Mesodermal cell (in vitro differentiated cells): ENCODE measurements around the gene NMNAT1.
"Not testable (repeated sequence)": the region's sequence is repeated elsewhere in the genome, so short reads cannot be mapped to it uniquely, and the experiment has no call there.

Experiments used
- H3K27ac ChIP-seq: 2 replicates; pipeline ENCODE4 v1.7.0; 2013; ENCODE audit warnings: mild to moderate bottlenecking, low read depth, low read length, moderate library complexity; ENCODE audit not compliant: severe bottlenecking
- H3K36me3 ChIP-seq: 2 replicates; pipeline ENCODE4 v1.7.1; 2013; ENCODE audit warnings: mild to moderate bottlenecking, low read length, moderate library complexity; ENCODE audit not compliant: control insufficient read depth, insufficient read depth
- H3K4me1 ChIP-seq: one replicate; pipeline ENCODE4 v1.7.1; 2013; ENCODE audit warnings: mild to moderate bottlenecking, low read length; ENCODE audit not compliant: insufficient read depth, control insufficient read depth, poor library complexity, severe bottlenecking
- H3K4me3 ChIP-seq: 2 replicates; pipeline ENCODE4 v1.7.0; 2013; ENCODE audit warnings: low read length, control low read depth, mild to moderate bottlenecking; ENCODE audit not compliant: insufficient read depth, poor library complexity, severe bottlenecking; ENCODE audit errors: extremely low read depth
- H3K9me3 ChIP-seq: 2 replicates; pipeline ENCODE4 v1.7.1; 2013; ENCODE audit warnings: mild to moderate bottlenecking, low read length, moderate library complexity; ENCODE audit not compliant: control insufficient read depth
- WGBS, 2 experiments: methylation state at CpG; one replicate each; pipeline ENCODE4 v1.1.5; 2013; ENCODE audit warnings: missing lambda C conversion rate in 2 of 2; ENCODE audit not compliant: insufficient coverage in 2 of 2; 5-methylcytosine and 5-hydroxymethylcytosine counted together

The NMNAT1 gene

DNA sequence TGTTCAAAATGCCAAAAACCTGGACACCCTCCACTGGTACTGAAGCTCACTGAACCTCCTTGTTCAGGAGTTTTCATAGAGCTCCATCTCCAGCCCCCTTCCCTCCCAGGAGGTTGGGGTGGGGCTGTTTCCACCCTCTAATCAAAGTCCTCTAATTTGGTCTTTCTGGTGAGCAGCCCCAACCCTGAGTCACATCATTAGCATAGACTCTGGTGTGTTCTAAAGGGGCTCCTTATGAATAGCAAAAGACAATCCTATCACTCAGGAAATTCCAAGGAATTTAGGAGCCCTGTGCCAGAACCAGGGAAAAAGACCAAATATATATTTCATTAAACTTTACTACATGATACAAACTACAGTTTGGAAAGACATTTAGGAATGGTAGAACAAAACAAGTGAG lies 76.3 kb downstream of the NMNAT1 start:
- no peak overlapping the region for H3K27ac ChIP-seq
- no peaks in the 10 kb centered on the region for H3K36me3 ChIP-seq
- no peaks in the 10 kb centered on the region for H3K9me3 ChIP-seq
- no peak overlapping the region for H3K4me3 ChIP-seq
- no peaks in the 10 kb centered on the region for H3K4me1 ChIP-seq

GRCh38 chr1:10020086-10020485 lies 76.8 kb downstream of the NMNAT1 start:
- H3K36me3 ChIP-seq: no peaks in the 10 kb centered on the region
- H3K4me3 ChIP-seq: no peak overlapping the region
- no peak overlapping the region for H3K27ac ChIP-seq
- no peaks in the 10 kb centered on the region for H3K9me3 ChIP-seq
- 100% methylated on average over 1 of the region's 3 CpGs for WGBS, 2 experiments
- H3K4me1 ChIP-seq: no peaks in the 10 kb centered on the region

DNA sequence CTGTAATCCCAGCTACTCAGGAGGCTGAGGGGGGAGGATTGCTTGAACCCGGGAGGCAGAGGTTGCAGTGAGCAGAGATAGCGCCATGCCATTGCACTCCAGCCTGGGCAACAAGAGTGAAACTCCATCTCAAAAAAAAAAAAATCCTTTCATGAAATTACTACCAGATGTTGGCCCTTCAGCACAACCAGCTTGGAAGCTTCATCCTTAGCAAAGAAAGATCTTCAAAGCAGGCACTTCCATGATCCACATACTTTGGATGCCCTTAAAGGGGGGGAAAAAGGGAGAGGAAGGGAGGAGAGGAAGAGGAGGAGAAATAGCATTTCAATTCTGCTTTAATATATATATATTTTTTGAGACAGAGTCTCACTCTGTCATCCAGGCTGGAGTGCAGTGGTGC lies 77.4 kb downstream of the NMNAT1 start:
- not testable (repeated sequence) for H3K9me3 ChIP-seq, H3K4me1 ChIP-seq
- WGBS, 2 experiments: 88% methylated on average over 1 of the region's 2 CpGs; no CpG with 5 or more reads in 1 of the 2 experiments

GRCh38 chr1:10021992-10022391 lies 78.7 kb downstream of the NMNAT1 start:
- not testable (repeated sequence) for H3K36me3 ChIP-seq, H3K4me3 ChIP-seq, H3K9me3 ChIP-seq, H3K27ac ChIP-seq, H3K4me1 ChIP-seq
- WGBS, 2 experiments: 100% methylated on average over 2 of the region's 4 CpGs; no CpG with 5 or more reads in 1 of the 2 experiments

More for the DNA sequence above, 77.4 kb downstream of the NMNAT1 start:
- not testable (repeated sequence) for H3K36me3 ChIP-seq, H3K27ac ChIP-seq, H3K4me3 ChIP-seq

- H3K9me3 ChIP-seq: no peaks in the 10 kb centered on the region
- H3K4me3 ChIP-seq: no peak overlapping the region
- H3K27ac ChIP-seq: no peak overlapping the region
- H3K4me1 ChIP-seq: no peaks in the 10 kb centered on the region
- 89 to 98% methylated on average over 5 to 7 of the region's 7 CpGs for WGBS, 2 experiments
- no peaks in the 10 kb centered on the region for H3K36me3 ChIP-seq
These were observed 79.4 kb downstream of the NMNAT1 start for GRCh38 chr1:10022656-10023055.

GRCh38 chr1:10025354-10025753 lies 82.1 kb downstream of the NMNAT1 start:
- WGBS, 2 experiments: 100% methylated on average over 1 of the region's 2 CpGs; no CpG with 5 or more reads in 1 of the 2 experiments
- Histone ChIP-seq H3K36me3 (no peaks in the 10 kb centered on the region), H3K4me3 (no peak overlapping the region), H3K27ac (no peak overlapping the region), H3K4me1 (no peaks in the 10 kb centered on the region), H3K9me3 (no peaks in the 10 kb centered on the region)

- no peak overlapping the region for H3K27ac ChIP-seq
- H3K4me1 ChIP-seq: peaks cover 6% of the 10 kb centered on the region
- H3K9me3 ChIP-seq: no peaks in the 10 kb centered on the region
- H3K4me3 ChIP-seq: no peak overlapping the region
- H3K36me3 ChIP-seq: no peaks in the 10 kb centered on the region
These were observed 83.8 kb downstream of the NMNAT1 start for GRCh38 chr1:10027027-10027426.

DNA sequence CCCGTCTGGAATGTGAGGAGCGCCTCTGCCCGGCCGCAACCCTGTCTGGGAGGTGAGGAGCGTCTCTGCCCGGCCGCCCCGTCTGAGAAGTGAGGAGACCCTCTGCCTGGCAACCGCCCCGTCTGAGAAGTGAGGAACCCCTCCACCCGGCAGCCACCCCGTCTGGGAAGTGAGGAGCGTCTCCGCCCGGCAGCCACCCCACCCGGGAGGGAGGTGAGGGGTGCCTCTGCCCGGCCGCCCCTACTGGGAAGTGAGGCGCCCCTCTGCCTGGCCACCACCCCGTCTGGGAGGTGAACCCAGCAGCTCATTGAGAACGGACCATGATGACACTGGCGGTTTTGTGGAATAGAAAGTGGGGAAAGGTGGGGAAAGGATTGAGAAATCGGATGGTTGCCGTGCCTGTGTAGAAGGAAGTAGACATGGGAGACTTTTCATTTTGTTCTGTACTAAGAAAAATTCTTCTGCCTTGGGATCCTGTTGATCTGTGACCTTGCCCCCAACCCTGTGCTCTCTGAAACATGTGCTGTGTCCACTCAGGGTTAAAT lies 85.8 kb downstream of the NMNAT1 start:
- H3K36me3 ChIP-seq, H3K4me1 ChIP-seq, H3K4me3 ChIP-seq, H3K27ac ChIP-seq, H3K9me3 ChIP-seq: not testable (repeated sequence)
- WGBS, 2 experiments: 95 to 96% methylated on average over 11 to 19 of the region's 24 CpGs

DNA sequence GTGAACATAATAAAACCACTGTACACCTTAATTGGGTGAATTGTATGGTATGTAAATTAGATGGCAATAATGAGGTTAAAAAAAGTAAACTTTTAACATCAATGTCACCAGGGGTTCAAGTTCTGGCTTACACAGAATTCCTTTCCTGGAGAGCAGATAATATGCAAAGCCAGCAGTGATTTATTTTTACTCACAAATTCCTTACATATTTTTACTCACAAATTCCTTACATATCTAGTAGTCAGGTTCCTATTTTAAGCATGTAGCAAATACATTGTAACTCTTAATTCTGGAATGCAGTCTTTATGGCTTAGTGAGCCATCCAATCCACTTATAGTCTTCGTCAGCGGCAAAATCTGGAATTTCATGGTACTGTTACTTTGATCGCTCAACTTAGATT lies 88.2 kb downstream of the NMNAT1 start:
- no peak overlapping the region for H3K27ac ChIP-seq
- no peak overlapping the region for H3K4me3 ChIP-seq
- WGBS, 2 experiments: no CpG with 5 or more reads among the region's 3 CpGs
- peaks cover 1% of the 10 kb centered on the region for H3K36me3 ChIP-seq
- H3K9me3 ChIP-seq: no peaks in the 10 kb centered on the region
- peaks cover 10% of the 10 kb centered on the region for H3K4me1 ChIP-seq

- 0 to 1% methylated on average over 55 to 58 of the region's 73 CpGs for WGBS, 2 experiments
- Histone ChIP-seq H3K4me3 (peak within 1 kb of the TSS; percentile 86), H3K9me3 (no peaks in the 10 kb centered on the region), H3K27ac (peak within 1 kb of the TSS; percentile 96), H3K36me3 (peaks cover 15% of the 10 kb centered on the region), H3K4me1 (peaks cover 10% of the 10 kb centered on the region)
These were observed 89.5 kb downstream of the NMNAT1 start, which contains the start of gene UBE4B for GRCh38 chr1:10032590-10033358. Gene UBE4B (plus strand): TSS chr1:10032958. CDS start chr1:10033671, 713 bp downstream.

DNA sequence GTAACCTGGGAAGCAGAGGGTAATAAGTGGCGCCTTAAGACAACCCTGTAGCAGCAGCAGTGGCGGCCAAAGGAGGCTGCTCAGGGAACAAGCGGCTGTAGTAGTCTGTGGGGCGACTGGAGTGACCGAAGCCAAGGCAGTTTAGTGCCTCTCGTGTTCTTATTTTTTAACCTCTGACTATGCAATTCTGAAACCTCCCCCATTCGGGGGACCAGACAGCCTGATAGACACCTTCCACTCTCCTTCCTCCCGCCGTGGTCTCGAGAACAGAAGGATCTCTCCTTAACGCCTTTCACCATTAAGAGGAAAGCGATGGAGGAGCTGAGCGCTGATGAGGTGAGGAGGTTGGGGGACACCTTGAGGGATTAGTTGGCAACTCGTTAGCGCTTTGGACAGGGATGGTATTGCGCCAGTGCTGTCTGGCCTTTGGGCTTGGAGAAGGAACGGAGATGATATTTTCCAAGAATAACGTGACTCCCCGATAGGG lies 90.1 kb downstream of the NMNAT1 start:
- Histone ChIP-seq H3K9me3 (no peaks in the 10 kb centered on the region), H3K27ac (peak overlapping the region; percentile 96), H3K4me3 (peak overlapping the region; percentile 86), H3K4me1 (peaks cover 10% of the 10 kb centered on the region), H3K36me3 (peaks cover 21% of the 10 kb centered on the region)
- 1% methylated on average over 9 to 15 of the region's 19 CpGs for WGBS, 2 experiments
